ENCODE data around the gene RFC5.
"Not testable (repeated sequence)": the region's sequence is repeated elsewhere in the genome, so short reads cannot be mapped to it uniquely, and the experiment has no call there.

RFC5 gene

GRCh38 chr12:117980616-117981015 lies 35.9 kb upstream of the RFC5 start:
- Histone ChIP-seq H3K4me3 (ENCODE audit: low read length in 2 of 2) (no peak overlapping the region), H3K9me3 (ENCODE audit: control insufficient read depth in 2 of 2, low read length in 2 of 2) (no peaks in the 10 kb centered on the region), H3K36me3 (ENCODE audit: control insufficient read depth in 2 of 2, insufficient read depth in 2 of 2, low read length in 2 of 2) (no peaks in the 10 kb centered on the region), H3K27ac (ENCODE audit: low read depth in 2 of 2, low read length in 2 of 2) (no peak overlapping the region), H3K4me1 (ENCODE audit: control insufficient read depth in 2 of 2, insufficient read depth in 2 of 2, low read length in 2 of 2) (no peaks in the 10 kb centered on the region), H3K27me3 (ENCODE audit: control insufficient read depth in 2 of 2, insufficient read depth in 2 of 2, low read length in 2 of 2) (no peaks in the 10 kb centered on the region), H3K9ac (ENCODE audit: low read depth in 1 of 2, low read length in 2 of 2) (no peak overlapping the region)

- no peaks in the 10 kb centered on the region for H3K9me3 ChIP-seq (ENCODE audit: control insufficient read depth in 2 of 2, low read length in 2 of 2)
- no peak overlapping the region for H3K27ac ChIP-seq (ENCODE audit: low read depth in 2 of 2, low read length in 2 of 2)
- no peaks in the 10 kb centered on the region for H3K36me3 ChIP-seq (ENCODE audit: control insufficient read depth in 2 of 2, insufficient read depth in 2 of 2, low read length in 2 of 2)
- no peaks in the 10 kb centered on the region for H3K27me3 ChIP-seq (ENCODE audit: control insufficient read depth in 2 of 2, insufficient read depth in 2 of 2, low read length in 2 of 2)
- no peak overlapping the region for H3K4me3 ChIP-seq (ENCODE audit: low read length in 2 of 2)
- no peak overlapping the region for H3K9ac ChIP-seq (ENCODE audit: low read depth in 1 of 2, low read length in 2 of 2)
- H3K4me1 ChIP-seq (ENCODE audit: control insufficient read depth in 2 of 2, insufficient read depth in 2 of 2, low read length in 2 of 2), result no peaks in the 10 kb centered on the region
Observed at GRCh38 chr12:117981267-117981666, 35.2 kb upstream of the RFC5 start.

GRCh38 chr12:117985182-117985581 lies 31.3 kb upstream of the RFC5 start:
- H3K9me3 ChIP-seq (ENCODE audit: control insufficient read depth in 2 of 2, low read length in 2 of 2), result no peaks in the 10 kb centered on the region
- no peak overlapping the region for H3K4me3 ChIP-seq (ENCODE audit: low read length in 2 of 2)
- H3K27ac ChIP-seq (ENCODE audit: low read depth in 2 of 2, low read length in 2 of 2), result no peak overlapping the region
- no peak overlapping the region for H3K9ac ChIP-seq (ENCODE audit: low read depth in 1 of 2, low read length in 2 of 2)
- no peaks in the 10 kb centered on the region for H3K4me1 ChIP-seq (ENCODE audit: control insufficient read depth in 2 of 2, insufficient read depth in 2 of 2, low read length in 2 of 2)
- no peaks in the 10 kb centered on the region for H3K27me3 ChIP-seq (ENCODE audit: control insufficient read depth in 2 of 2, insufficient read depth in 2 of 2, low read length in 2 of 2)
- H3K36me3 ChIP-seq (ENCODE audit: control insufficient read depth in 2 of 2, insufficient read depth in 2 of 2, low read length in 2 of 2), result no peaks in the 10 kb centered on the region

GRCh38 chr12:117986705-117987469 lies 29.6 kb upstream of the RFC5 start:
- H3K9ac ChIP-seq (ENCODE audit: low read depth in 1 of 2, low read length in 2 of 2), result no peak overlapping the region
- no peak overlapping the region for H3K4me3 ChIP-seq (ENCODE audit: low read length in 2 of 2)
- no peaks in the 10 kb centered on the region for H3K9me3 ChIP-seq (ENCODE audit: control insufficient read depth in 2 of 2, low read length in 2 of 2)
- no peaks in the 10 kb centered on the region for H3K27me3 ChIP-seq (ENCODE audit: control insufficient read depth in 2 of 2, insufficient read depth in 2 of 2, low read length in 2 of 2)
- H3K36me3 ChIP-seq (ENCODE audit: control insufficient read depth in 2 of 2, insufficient read depth in 2 of 2, low read length in 2 of 2), result no peaks in the 10 kb centered on the region
- no peaks in the 10 kb centered on the region for H3K4me1 ChIP-seq (ENCODE audit: control insufficient read depth in 2 of 2, insufficient read depth in 2 of 2, low read length in 2 of 2)
- H3K27ac ChIP-seq (ENCODE audit: low read depth in 2 of 2, low read length in 2 of 2), result no peak overlapping the region

- peaks cover 0 to 2% of the 10 kb centered on the region in 2 donors for H3K4me1 ChIP-seq (ENCODE audit: control insufficient read depth in 2 of 2, insufficient read depth in 2 of 2, low read length in 2 of 2)
- no peak overlapping the region for H3K27ac ChIP-seq (ENCODE audit: low read depth in 2 of 2, low read length in 2 of 2)
- H3K9ac ChIP-seq (ENCODE audit: low read depth in 1 of 2, low read length in 2 of 2), result no peak overlapping the region
- H3K9me3 ChIP-seq (ENCODE audit: control insufficient read depth in 2 of 2, low read length in 2 of 2), result no peaks in the 10 kb centered on the region
- no peaks in the 10 kb centered on the region for H3K27me3 ChIP-seq (ENCODE audit: control insufficient read depth in 2 of 2, insufficient read depth in 2 of 2, low read length in 2 of 2)
- no peak overlapping the region for H3K4me3 ChIP-seq (ENCODE audit: low read length in 2 of 2)
- H3K36me3 ChIP-seq (ENCODE audit: control insufficient read depth in 2 of 2, insufficient read depth in 2 of 2, low read length in 2 of 2), result no peaks in the 10 kb centered on the region
Observed at GRCh38 chr12:117994551-117995438, 21.7 kb upstream of the RFC5 start.

GRCh38 chr12:117998719-117999118 lies 17.8 kb upstream of the RFC5 start:
- no peak overlapping the region for H3K27ac ChIP-seq (ENCODE audit: low read depth in 2 of 2, low read length in 2 of 2)
- no peak overlapping the region for H3K4me3 ChIP-seq (ENCODE audit: low read length in 2 of 2)
- no peak overlapping the region for H3K9ac ChIP-seq (ENCODE audit: low read depth in 1 of 2, low read length in 2 of 2)
- no peaks in the 10 kb centered on the region for H3K27me3 ChIP-seq (ENCODE audit: control insufficient read depth in 2 of 2, insufficient read depth in 2 of 2, low read length in 2 of 2)
- H3K9me3 ChIP-seq (ENCODE audit: control insufficient read depth in 2 of 2, low read length in 2 of 2), result no peaks in the 10 kb centered on the region
- peaks cover 0 to 2% of the 10 kb centered on the region in 2 donors for H3K4me1 ChIP-seq (ENCODE audit: control insufficient read depth in 2 of 2, insufficient read depth in 2 of 2, low read length in 2 of 2)
- no peaks in the 10 kb centered on the region for H3K36me3 ChIP-seq (ENCODE audit: control insufficient read depth in 2 of 2, insufficient read depth in 2 of 2, low read length in 2 of 2)

- H3K9me3 ChIP-seq (ENCODE audit: control insufficient read depth in 2 of 2, low read length in 2 of 2); H3K9ac ChIP-seq (ENCODE audit: low read depth in 1 of 2, low read length in 2 of 2); H3K27me3 ChIP-seq (ENCODE audit: control insufficient read depth in 2 of 2, insufficient read depth in 2 of 2, low read length in 2 of 2); H3K36me3 ChIP-seq (ENCODE audit: control insufficient read depth in 2 of 2, insufficient read depth in 2 of 2, low read length in 2 of 2); H3K4me3 ChIP-seq (ENCODE audit: low read length in 2 of 2); H3K27ac ChIP-seq (ENCODE audit: low read depth in 2 of 2, low read length in 2 of 2); H3K4me1 ChIP-seq (ENCODE audit: control insufficient read depth in 2 of 2, insufficient read depth in 2 of 2, low read length in 2 of 2): not testable (repeated sequence)
Observed at GRCh38 chr12:117999806-118000205, 16.7 kb upstream of the RFC5 start.

- no peaks in the 10 kb centered on the region for H3K4me1 ChIP-seq (ENCODE audit: control insufficient read depth in 2 of 2, insufficient read depth in 2 of 2, low read length in 2 of 2)
- no peaks in the 10 kb centered on the region for H3K36me3 ChIP-seq (ENCODE audit: control insufficient read depth in 2 of 2, insufficient read depth in 2 of 2, low read length in 2 of 2)
- H3K4me3 ChIP-seq (ENCODE audit: low read length in 2 of 2), result no peak overlapping the region
- H3K9ac ChIP-seq (ENCODE audit: low read depth in 1 of 2, low read length in 2 of 2), result no peak overlapping the region
- no peaks in the 10 kb centered on the region for H3K9me3 ChIP-seq (ENCODE audit: control insufficient read depth in 2 of 2, low read length in 2 of 2)
- H3K27me3 ChIP-seq (ENCODE audit: control insufficient read depth in 2 of 2, insufficient read depth in 2 of 2, low read length in 2 of 2), result no peaks in the 10 kb centered on the region
- H3K27ac ChIP-seq (ENCODE audit: low read depth in 2 of 2, low read length in 2 of 2), result no peak overlapping the region
Observed at GRCh38 chr12:118010903-118011302, 5.6 kb upstream of the RFC5 start.

- Histone ChIP-seq H3K9me3 (ENCODE audit: control insufficient read depth in 2 of 2, low read length in 2 of 2) (no peaks in the 10 kb centered on the region), H3K36me3 (ENCODE audit: control insufficient read depth in 2 of 2, insufficient read depth in 2 of 2, low read length in 2 of 2) (no peaks in the 10 kb centered on the region), H3K4me3 (ENCODE audit: low read length in 2 of 2) (no peak overlapping the region)
Observed at GRCh38 chr12:118011377-118011776, 5.1 kb upstream of the RFC5 start.

GRCh38 chr12:118011961-118012360 lies 4.5 kb upstream of the RFC5 start:
- no peaks in the 10 kb centered on the region for H3K36me3 ChIP-seq (ENCODE audit: control insufficient read depth in 2 of 2, insufficient read depth in 2 of 2, low read length in 2 of 2)
- H3K4me3 ChIP-seq (ENCODE audit: low read length in 2 of 2), result no peak overlapping the region
- H3K27me3 ChIP-seq (ENCODE audit: control insufficient read depth in 2 of 2, insufficient read depth in 2 of 2, low read length in 2 of 2), result no peaks in the 10 kb centered on the region
- peaks cover 1 to 4% of the 10 kb centered on the region in 2 donors for H3K4me1 ChIP-seq (ENCODE audit: control insufficient read depth in 2 of 2, insufficient read depth in 2 of 2, low read length in 2 of 2)
- no peak overlapping the region for H3K9ac ChIP-seq (ENCODE audit: low read depth in 1 of 2, low read length in 2 of 2)
- no peaks in the 10 kb centered on the region for H3K9me3 ChIP-seq (ENCODE audit: control insufficient read depth in 2 of 2, low read length in 2 of 2)
- no peak overlapping the region for H3K27ac ChIP-seq (ENCODE audit: low read depth in 2 of 2, low read length in 2 of 2)

More at GRCh38 chr12:118011377-118011776, 5.1 kb upstream of the RFC5 start:
- no peak overlapping the region for H3K27ac ChIP-seq (ENCODE audit: low read depth in 2 of 2, low read length in 2 of 2)
- no peak overlapping the region for H3K9ac ChIP-seq (ENCODE audit: low read depth in 1 of 2, low read length in 2 of 2)
- H3K4me1 ChIP-seq (ENCODE audit: control insufficient read depth in 2 of 2, insufficient read depth in 2 of 2, low read length in 2 of 2), result peaks cover 0 to 3% of the 10 kb centered on the region in 2 donors
- H3K27me3 ChIP-seq (ENCODE audit: control insufficient read depth in 2 of 2, insufficient read depth in 2 of 2, low read length in 2 of 2), result no peaks in the 10 kb centered on the region
